Fibroblast of pulmonary artery (primary cell): Measurements from ENCODE around the gene FAM236D.
"Not testable (repeated sequence)": the region's sequence is repeated elsewhere in the genome, so short reads cannot be mapped to it uniquely, and the experiment has no call there.

Experiments
- DNase-seq: peaks from one replicate; pipeline ENCODE4 v3.0.0-alpha.2; 2010; ENCODE audit warnings: low read depth
- H3K4me3 ChIP-seq: replicated peaks from 2 replicates; pipeline ENCODE4 v1.5.1; 2011; ENCODE audit warnings: low read depth, mild to moderate bottlenecking, control low read depth, low read length, moderate library complexity

The FAM236D gene

GRCh38 chrX:72808110-72808509 lies at the start of gene FAM236D:
Gene FAM236D (minus strand): TSS chrX:72808210. CDS start chrX:72808110, 100 bp downstream.
- not testable (repeated sequence) for H3K4me3 ChIP-seq, DNase-seq

- DNase-seq, H3K4me3 ChIP-seq: not testable (repeated sequence)
Observed at GRCh38 chrX:72837532-72837931, 29.5 kb upstream of the FAM236D start.

GRCh38 chrX:72830701-72831100 lies 22.7 kb upstream of the FAM236D start:
- DNase-seq, H3K4me3 ChIP-seq: not testable (repeated sequence)

- H3K4me3 ChIP-seq, DNase-seq: not testable (repeated sequence)
Observed at GRCh38 chrX:72790390-72790789, 17.6 kb downstream of the FAM236D start.

- H3K4me3 ChIP-seq, DNase-seq: not testable (repeated sequence)
Observed at GRCh38 chrX:72788142-72788541, 19.9 kb downstream of the FAM236D start.

- DNase-seq, H3K4me3 ChIP-seq: not testable (repeated sequence)
Observed at GRCh38 chrX:72783964-72784363, 24.0 kb downstream of the FAM236D start.

GRCh38 chrX:72783365-72783936 lies 24.6 kb downstream of the FAM236D start:
- not testable (repeated sequence) for DNase-seq

GRCh38 chrX:72782560-72782959 lies 25.4 kb downstream of the FAM236D start, which contains the start of gene FAM236B:
Gene FAM236B (minus strand): TSS chrX:72782660. CDS start chrX:72782560, 100 bp downstream.
- not testable (repeated sequence) for DNase-seq

More at GRCh38 chrX:72783365-72783936, 24.6 kb downstream of the FAM236D start:
- not testable (repeated sequence) for H3K4me3 ChIP-seq

GRCh38 chrX:72778146-72778545 lies 29.9 kb downstream of the FAM236D start:
- H3K4me3 ChIP-seq, DNase-seq: not testable (repeated sequence)

More at GRCh38 chrX:72782560-72782959, 25.4 kb downstream of the FAM236D start, which contains the start of gene FAM236B:
- H3K4me3 ChIP-seq, result not testable (repeated sequence)

- not testable (repeated sequence) for H3K4me3 ChIP-seq, DNase-seq
Observed at GRCh38 chrX:72777467-72777790, 30.6 kb downstream of the FAM236D start.

GRCh38 chrX:72776653-72777466 lies 31.1 kb downstream of the FAM236D start, which contains the start of gene DMRTC1B:
Gene DMRTC1B (plus strand): TSS chrX:72776890. CDS start chrX:72845136, 68,246 bp downstream.
- H3K4me3 ChIP-seq, DNase-seq: not testable (repeated sequence)

- DNase-seq, result not testable (repeated sequence)
Observed at GRCh38 chrX:72760454-72760853, 47.6 kb downstream of the FAM236D start.

More at GRCh38 chrX:72760454-72760853, 47.6 kb downstream of the FAM236D start:
- H3K4me3 ChIP-seq, result not testable (repeated sequence)
